GM21786 (cell line): ENCODE data around the gene OPCML.

Experiments used
- ATAC-seq: cut with Tn5 transposase; IDR thresholded peaks from one replicate; pipeline ENCODE4 v1.9.1; 2021; ENCODE audit not compliant: unreplicated experiment

The OPCML gene

DNA sequence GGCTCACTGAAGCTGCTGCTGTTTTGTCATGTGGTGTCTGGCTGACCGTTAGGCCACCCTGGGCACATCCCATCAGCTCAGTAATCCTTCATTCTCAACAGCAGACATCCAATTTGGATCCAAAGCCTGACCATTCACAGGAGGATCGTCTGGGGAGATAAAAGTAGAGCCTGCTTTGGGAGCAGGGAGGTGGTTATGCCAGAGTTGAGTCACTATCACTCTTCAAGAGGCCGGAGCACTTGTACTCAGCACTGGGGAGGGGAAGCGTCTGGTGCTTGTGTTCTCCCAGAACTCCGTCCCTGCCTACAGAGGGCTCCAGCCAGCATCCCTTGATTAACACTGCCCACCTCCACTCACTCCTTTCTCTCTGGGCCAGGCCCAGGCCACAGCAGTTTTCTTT lies 382.6 kb downstream of the OPCML start:
- ATAC-seq = no peak

- no peak for ATAC-seq
Observed at GRCh38 chr11:133147625-133148024, 384.7 kb downstream of the OPCML start.

DNA sequence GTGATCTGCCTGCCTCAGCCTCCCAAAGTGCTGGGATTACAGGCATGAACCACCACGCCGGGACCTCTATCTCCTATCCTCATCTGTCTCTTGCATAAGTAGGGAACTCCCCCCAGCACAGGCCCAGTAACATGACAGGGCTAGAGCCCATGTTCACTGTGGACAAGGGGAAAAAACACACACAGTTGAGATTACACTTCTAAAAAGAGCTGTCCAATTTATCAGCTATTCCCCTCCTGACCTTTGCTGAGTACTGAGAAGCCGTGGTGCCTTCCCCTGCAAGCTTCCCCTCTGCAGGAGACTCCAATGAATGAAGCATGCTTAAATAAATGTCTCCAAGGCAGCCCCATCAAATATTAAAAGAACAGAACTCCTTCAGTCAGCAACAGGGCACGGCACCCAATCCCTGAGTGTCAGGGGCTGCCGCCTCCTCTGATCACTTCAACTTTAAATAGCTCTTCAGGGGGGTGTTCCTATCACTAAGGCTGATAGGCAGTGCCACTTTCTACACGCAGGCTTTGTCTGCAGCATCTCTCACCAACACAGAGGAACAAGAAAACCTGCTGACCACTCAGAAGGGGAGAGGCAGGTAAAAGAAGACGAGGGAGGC lies 385.5 kb downstream of the OPCML start:
- no peak for ATAC-seq

DNA sequence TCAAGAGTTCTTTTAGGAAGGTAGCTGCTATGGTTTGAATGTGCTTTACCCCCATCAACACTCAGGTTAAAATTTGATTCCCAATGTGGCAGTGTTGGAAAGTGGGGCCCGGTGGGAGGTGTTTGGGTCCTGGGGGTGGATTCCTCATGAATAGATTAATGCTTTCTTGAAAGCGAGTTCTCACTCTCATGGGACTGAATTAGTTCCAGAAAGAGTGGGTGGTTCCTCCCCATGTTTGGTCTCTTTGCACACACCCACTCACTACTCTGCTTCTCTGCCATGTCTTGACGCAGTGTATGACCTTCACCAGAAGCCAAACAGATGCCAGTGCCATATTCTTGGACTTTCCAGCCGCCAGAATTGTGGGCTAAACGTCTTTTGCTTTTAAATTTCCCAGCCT lies 394.4 kb downstream of the OPCML start:
- ATAC-seq = no peak

DNA sequence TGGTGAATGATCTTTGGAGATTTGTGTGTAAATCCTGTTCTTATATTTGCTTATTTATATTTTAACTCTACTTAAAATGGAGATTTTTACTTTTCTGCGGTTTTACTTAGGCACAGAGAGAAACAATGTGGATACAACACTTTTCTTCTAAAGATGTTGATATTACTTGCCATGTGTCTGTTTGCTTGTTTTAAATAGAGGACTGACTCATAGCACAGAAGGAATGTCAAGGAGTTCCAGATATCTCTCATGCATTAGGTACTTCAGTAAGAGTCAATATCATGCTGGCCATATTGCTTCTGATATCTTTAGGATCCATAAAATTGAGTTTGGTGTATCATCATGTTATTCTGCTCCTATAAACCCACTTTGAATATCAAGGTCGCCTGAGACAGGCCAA lies 395.0 kb downstream of the OPCML start:
- ATAC-seq = no peak

GRCh38 chr11:133136376-133136775 lies 395.9 kb downstream of the OPCML start:
- no peak for ATAC-seq

GRCh38 chr11:133134314-133135173 lies 397.8 kb downstream of the OPCML start:
- ATAC-seq = peak; percentile 90

GRCh38 chr11:133133606-133134005 lies 398.7 kb downstream of the OPCML start:
- no peak for ATAC-seq

GRCh38 chr11:133133050-133133449 lies 399.3 kb downstream of the OPCML start:
- no peak for ATAC-seq

DNA sequence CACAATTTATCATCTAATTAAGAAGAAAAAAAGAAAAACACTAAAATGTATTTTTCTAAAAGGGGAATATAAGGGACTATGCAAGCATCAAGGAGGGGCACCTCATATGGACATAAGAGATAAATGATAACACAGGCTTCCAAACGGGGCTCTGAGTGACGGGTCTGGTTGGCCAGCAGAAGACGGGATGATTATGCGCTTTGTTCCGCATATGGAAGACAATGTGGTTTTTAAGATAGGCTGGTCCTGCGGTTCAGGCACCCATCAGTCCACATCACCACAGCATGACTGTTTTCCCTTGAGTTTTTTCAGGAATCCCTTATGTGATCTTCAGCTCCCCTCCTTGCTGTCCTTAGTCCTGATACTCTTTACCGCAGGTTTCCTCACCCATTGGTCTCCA lies 404.6 kb downstream of the OPCML start:
- no peak for ATAC-seq

GRCh38 chr11:133123796-133124195 lies 408.5 kb downstream of the OPCML start:
- no peak for ATAC-seq

- ATAC-seq = no peak
Observed at GRCh38 chr11:133123366-133123765, 408.9 kb downstream of the OPCML start.

DNA sequence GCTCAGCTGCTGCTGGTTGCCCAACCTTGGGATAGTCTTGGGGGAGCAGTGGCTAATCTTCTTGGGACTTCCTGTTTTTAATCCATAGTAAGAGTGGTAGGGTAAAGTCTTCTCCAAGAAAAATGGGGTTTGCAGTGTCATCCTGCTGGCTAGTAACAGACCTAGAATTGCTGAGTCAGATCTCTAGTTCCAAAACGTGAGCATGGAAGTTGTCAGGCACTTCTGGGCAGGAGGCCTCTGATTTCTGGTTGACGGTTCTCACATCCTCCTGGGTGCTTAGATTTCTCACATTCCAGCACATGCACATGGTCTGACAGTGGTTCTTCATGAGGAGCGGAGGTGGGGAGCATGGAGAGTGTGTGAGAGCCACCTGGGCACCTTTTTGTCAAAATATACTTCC lies 410.0 kb downstream of the OPCML start:
- ATAC-seq = no peak

DNA sequence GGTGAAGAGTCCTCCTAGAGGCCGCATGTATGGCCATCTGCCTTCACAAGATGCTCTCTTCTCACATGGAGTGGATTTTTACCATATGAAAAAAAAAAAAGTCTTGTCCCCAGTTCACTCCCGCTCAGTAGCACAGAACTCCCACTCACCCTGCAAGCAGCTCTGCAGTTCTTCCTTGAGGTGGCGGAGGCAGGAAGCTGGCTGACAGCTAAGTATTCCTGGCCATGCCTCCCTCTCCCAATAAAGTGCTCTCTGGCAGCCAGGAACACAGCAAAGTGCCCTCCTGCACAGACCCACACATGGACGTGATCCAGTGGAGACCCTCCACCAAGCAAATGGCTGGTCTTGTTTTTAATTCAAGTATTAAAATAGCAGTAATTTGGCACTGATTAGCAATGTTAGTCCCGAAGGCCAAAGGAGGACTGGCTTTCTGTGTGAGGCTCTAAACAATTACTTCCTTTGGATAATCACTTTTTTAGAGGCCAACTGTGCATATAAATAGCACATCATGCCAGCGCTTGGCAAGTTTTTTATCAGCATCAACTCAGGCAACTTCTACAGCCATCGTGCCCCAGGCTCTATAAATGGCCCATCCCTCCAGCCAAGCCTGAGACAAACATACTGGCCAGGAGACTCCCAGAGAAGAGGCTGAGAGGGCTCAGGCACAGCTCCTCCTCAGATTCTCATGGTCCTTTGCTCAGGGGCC lies 413.6 kb downstream of the OPCML start:
- ATAC-seq = no peak

GRCh38 chr11:133115099-133115498 lies 417.2 kb downstream of the OPCML start:
- ATAC-seq = no peak

DNA sequence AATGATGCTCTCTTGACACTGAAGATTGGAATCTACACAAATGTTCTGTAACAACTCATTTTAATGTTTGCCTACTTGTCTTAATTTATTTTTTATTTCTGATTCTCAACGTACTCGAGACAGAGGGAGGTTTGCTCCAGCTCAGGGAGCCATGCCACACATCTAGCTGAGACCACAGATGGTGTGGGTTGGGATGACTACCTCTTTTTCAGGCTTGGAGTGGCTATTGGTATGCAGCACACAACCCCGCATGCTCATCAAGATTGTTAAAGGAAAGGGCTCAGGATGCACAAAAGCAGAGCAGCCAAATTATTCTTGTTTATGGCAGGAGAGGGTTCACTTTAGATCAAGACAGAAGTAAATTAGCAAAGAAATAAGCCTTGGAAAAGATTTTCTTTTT lies 424.5 kb downstream of the OPCML start:
- no peak for ATAC-seq

DNA sequence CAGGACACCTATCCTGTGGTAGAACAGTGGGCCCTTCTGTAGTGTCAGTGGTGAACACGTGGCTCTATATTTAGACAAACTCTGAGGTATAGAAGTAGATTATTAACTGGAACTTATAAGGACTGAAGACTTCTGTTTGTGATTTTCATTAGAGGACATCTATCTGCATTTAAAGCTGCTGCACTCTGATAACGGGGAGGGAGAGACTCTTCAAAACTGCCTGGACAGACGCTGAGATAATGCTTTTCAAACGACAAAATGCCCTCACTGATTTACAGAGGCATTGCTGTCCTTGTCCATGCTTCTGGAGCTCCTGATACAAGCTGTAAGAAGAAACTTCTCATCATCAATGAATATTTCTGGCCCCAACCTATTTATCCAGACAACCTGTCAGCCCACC lies 425.2 kb downstream of the OPCML start:
- no peak for ATAC-seq

DNA sequence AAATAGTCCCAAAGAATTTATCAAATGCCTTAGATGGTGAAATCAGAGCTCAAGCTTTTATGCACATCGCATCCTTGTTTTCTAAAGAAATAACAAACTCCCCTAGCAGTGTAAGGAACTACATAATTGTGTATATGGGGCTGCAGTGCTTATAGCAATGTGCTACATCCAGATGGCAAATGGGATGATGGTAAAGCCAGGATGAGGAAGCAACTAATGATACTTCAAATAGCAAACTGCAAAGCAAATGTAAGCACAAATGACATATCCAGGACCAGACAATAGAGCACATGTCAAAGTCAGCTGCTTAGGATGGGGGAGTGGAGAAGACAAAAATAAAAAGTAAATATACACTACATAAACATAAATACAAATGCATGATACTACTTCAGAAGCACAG lies 425.9 kb downstream of the OPCML start:
- no peak for ATAC-seq

- no peak for ATAC-seq
Observed at GRCh38 chr11:133104009-133104744, 428.1 kb downstream of the OPCML start.

- ATAC-seq = no peak
Observed at GRCh38 chr11:133096981-133097380, 435.3 kb downstream of the OPCML start.

DNA sequence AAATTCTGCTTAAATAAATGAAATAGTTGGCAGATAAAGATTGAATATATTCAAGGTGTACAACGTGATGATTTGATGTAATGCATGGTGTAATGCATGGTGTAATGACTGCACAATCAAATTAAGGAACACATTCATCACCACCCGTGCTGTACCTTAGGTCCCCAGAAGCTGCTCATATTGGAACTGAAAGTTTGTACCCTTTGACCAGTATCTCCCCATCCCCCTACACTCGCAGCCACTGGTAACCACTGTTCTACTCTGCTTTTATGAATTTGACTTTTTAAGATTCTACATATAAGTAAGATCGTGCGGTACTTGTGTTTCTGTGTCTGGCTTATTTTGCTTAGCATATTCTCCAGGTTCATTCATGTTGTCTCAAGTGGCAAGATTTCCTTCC lies 445.8 kb downstream of the OPCML start:
- ATAC-seq = no peak
